OCI-LY7 (cell line): ENCODE results near the gene SDCCAG8.

Source experiments
- CTCF ChIP-seq: fragments of 200-600 bp; sonication (generic); conservative IDR thresholded peaks from 2 replicates; pipeline ENCODE4 v1.5.1; 2014; ENCODE audit warnings: mild to moderate bottlenecking, antibody characterized with exemption, low read length, moderate library complexity, mixed read lengths
- EZH2phosphoT487 ChIP-seq: fragments of 200-600 bp; sonication (generic); IDR thresholded peaks from 2 replicates; pipeline ENCODE4 v1.6.1; 2018; ENCODE audit warnings: low read depth, borderline replicate concordance, mild to moderate bottlenecking, mixed run types, antibody characterized with exemption, low read length, moderate library complexity, mixed read lengths

- TF ChIP-seq CTCF (no peak), EZH2phosphoT487 (no peak)
Measured at GRCh38 chr1:243500512-243500911, 244.7 kb downstream of the SDCCAG8 start.
